Glutamatergic neuron (in vitro differentiated cells): Measurements from ENCODE around the gene NBAS. TPM values are rescaled to one million over a fixed set of nuclear protein-coding genes. Genes with fewer than 3 reads are reported as not detected.
"Not testable (repeated sequence)": the region's sequence is repeated elsewhere in the genome, so short reads cannot be mapped to it uniquely, and the experiment has no call there.

Experiments
- DNase-seq: peaks from one replicate; pipeline ENCODE4 v3.0.0; 2022
- H3K27ac Mint-ChIP-seq: one replicate; pipeline ENCODE4 v1.8.0; 2020; ENCODE audit warnings: mild to moderate bottlenecking, mixed read lengths, inconsistent platforms; ENCODE audit not compliant: unreplicated experiment
- H3K27me3 Mint-ChIP-seq: one replicate; pipeline ENCODE4 v1.8.0; 2020; ENCODE audit warnings: mild to moderate bottlenecking, moderate library complexity, mixed read lengths, inconsistent platforms; ENCODE audit not compliant: unreplicated experiment
- H3K36me3 Mint-ChIP-seq: one replicate; pipeline ENCODE4 v1.8.0; 2020; ENCODE audit warnings: mild to moderate bottlenecking, mixed read lengths, inconsistent platforms; ENCODE audit not compliant: unreplicated experiment
- H3K4me1 Mint-ChIP-seq: one replicate; pipeline ENCODE4 v1.8.0; 2020; ENCODE audit warnings: mild to moderate bottlenecking, low read depth, mixed read lengths, inconsistent platforms; ENCODE audit not compliant: unreplicated experiment
- H3K4me3 Mint-ChIP-seq: one replicate; pipeline ENCODE4 v1.8.0; 2020; ENCODE audit warnings: mild to moderate bottlenecking, mixed read lengths, inconsistent platforms; ENCODE audit not compliant: unreplicated experiment
- H3K9me3 Mint-ChIP-seq: one replicate; pipeline ENCODE4 v1.8.0; 2020; ENCODE audit warnings: mild to moderate bottlenecking, moderate library complexity, mixed read lengths, inconsistent platforms; ENCODE audit not compliant: unreplicated experiment
- total RNA-seq: library from RNA; stranded (reverse); fragmentation: NEBNext Ultra II Directional; extraction: Animal tissue kit (Norgen Biotek cat#: 25700); gene quantifications from one replicate; pipeline ENCODE4 v1.2.1, GENCODE V29; 2021; ENCODE audit not compliant: unreplicated experiment
- TF ChIP-seq, protein P1 (sequence below): fragments of 200-600 bp; sonication (generic); IDR thresholded peaks from one replicate; pipeline ENCODE4 v1.5.0; 2021; ENCODE audit not compliant: partially characterized antibody, unreplicated experiment

The NBAS gene
- total RNA-seq, 1 donor from 2014 or later: 46.1 TPM

DNA sequence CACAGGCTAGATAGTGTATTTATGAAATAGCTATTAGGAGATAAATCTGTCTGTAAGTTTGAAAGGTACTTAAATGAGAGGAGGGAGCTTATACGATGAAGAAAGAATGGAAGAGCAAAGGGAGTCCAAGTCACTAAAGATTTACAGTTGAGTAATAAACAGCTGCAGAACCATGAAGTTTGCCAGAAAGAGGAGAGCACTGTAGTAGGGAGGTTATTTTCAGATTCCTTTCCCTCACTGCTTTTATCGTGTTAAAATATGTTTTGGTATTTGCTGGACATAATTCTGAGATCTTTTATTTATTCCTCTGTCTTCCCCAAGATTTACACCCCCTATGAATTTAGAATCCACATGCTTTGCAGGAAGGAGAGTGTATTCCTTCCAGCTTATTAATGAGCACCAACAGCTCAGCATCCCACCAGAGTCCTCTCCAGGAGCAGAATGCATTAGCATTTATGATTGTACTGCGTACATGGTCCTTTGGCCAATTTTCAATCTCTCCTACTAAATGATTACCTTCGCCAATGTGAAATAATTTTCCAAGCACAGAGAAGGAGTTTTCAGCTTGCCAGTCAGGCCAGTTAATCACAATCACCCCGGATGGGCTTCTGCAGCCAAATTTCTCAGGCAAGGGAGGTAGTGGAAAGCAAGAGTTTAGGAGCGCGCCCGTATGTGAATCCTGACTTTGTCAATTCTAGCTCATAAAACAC, 297.0 kb downstream of the NBAS start:
- Mint-ChIP-seq H3K9me3 (no peaks in the 10 kb centered on the region), H3K27me3 (no peaks in the 10 kb centered on the region), H3K27ac (no peak overlapping the region), H3K4me3 (no peak overlapping the region), H3K36me3 (no peaks in the 10 kb centered on the region), H3K4me1 (peaks cover 3% of the 10 kb centered on the region)
- TF ChIP-seq, protein P1, sequence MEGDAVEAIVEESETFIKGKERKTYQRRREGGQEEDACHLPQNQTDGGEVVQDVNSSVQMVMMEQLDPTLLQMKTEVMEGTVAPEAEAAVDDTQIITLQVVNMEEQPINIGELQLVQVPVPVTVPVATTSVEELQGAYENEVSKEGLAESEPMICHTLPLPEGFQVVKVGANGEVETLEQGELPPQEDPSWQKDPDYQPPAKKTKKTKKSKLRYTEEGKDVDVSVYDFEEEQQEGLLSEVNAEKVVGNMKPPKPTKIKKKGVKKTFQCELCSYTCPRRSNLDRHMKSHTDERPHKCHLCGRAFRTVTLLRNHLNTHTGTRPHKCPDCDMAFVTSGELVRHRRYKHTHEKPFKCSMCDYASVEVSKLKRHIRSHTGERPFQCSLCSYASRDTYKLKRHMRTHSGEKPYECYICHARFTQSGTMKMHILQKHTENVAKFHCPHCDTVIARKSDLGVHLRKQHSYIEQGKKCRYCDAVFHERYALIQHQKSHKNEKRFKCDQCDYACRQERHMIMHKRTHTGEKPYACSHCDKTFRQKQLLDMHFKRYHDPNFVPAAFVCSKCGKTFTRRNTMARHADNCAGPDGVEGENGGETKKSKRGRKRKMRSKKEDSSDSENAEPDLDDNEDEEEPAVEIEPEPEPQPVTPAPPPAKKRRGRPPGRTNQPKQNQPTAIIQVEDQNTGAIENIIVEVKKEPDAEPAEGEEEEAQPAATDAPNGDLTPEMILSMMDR: no peak
- DNase-seq: no peak

DNA sequence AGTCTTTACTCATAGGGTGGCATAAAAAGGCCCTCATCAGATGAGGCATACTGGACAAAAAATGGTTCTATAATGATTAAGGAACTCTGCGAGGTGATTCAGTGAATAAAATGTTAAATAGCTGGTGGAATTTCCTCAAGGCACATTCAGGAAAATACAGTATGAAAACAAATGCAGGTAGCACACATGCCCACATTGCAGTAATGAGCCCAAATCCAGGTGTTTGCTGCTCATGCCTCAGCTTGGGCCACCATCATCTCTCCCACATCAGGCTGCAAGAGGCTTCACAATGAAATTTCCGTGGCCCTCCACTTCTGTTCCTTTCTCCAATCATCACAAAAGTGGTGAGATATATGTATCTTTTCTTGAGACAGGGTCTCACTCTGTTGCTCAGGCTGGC, 298.3 kb downstream of the NBAS start:
- H3K4me3 Mint-ChIP-seq: no peak overlapping the region
- no peaks in the 10 kb centered on the region for H3K4me1 Mint-ChIP-seq
- TF ChIP-seq, protein P1: no peak
- peaks cover 2% of the 10 kb centered on the region for H3K27me3 Mint-ChIP-seq
- H3K9me3 Mint-ChIP-seq: no peaks in the 10 kb centered on the region
- H3K27ac Mint-ChIP-seq: no peak overlapping the region
- no peak for DNase-seq
- H3K36me3 Mint-ChIP-seq: peaks cover 11% of the 10 kb centered on the region

DNA sequence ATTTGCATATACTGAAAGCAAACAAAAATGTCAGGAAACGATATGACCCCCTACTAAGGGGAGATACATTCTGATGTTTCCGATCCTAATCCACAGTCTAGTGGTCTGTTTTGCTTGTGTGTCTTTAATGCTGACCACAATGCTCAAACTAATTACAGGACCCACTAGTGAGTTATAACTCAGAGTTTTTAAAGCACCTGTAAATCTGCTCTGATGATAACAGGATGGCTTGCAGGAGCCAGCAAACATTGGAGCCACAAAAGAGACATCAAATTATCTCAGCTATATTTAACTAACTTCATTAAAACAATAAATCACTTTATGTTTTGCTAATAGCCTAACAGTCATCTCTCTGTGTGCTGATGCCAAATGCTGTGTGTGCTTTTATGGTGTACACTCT, 300.3 kb downstream of the NBAS start:
- DNase-seq: no peak
- no peak overlapping the region for H3K4me3 Mint-ChIP-seq
- no peak overlapping the region for H3K27ac Mint-ChIP-seq
- H3K27me3 Mint-ChIP-seq: peaks cover 2% of the 10 kb centered on the region
- peaks cover 11% of the 10 kb centered on the region for H3K36me3 Mint-ChIP-seq
- TF ChIP-seq, protein P1: no peak
- H3K9me3 Mint-ChIP-seq: no peaks in the 10 kb centered on the region
- no peaks in the 10 kb centered on the region for H3K4me1 Mint-ChIP-seq

DNA sequence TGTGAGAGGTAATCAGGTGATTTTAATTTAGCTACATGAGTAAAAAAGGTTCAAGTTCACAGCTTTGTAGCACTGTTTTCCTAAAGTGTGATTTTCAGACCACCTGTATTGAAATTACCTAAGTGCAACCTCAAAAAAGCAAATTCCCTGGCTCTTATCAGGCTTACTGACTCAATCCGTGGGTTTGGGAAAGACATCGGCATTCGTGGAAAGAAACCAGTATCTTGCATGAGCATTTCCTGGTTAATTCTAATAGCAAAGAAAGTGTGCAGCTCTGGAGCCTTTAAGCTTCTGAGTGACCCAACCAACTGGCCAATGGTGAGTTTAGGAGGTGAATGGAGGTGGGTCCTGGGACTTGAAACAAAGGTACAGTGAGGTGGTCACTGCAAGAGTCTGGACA, 300.9 kb downstream of the NBAS start:
- TF ChIP-seq, protein P1: no peak
- Mint-ChIP-seq H3K9me3 (no peaks in the 10 kb centered on the region), H3K27ac (no peak overlapping the region), H3K36me3 (peaks cover 11% of the 10 kb centered on the region), H3K27me3 (peaks cover 2% of the 10 kb centered on the region), H3K4me1 (no peaks in the 10 kb centered on the region), H3K4me3 (no peak overlapping the region)
- no peak for DNase-seq

DNA sequence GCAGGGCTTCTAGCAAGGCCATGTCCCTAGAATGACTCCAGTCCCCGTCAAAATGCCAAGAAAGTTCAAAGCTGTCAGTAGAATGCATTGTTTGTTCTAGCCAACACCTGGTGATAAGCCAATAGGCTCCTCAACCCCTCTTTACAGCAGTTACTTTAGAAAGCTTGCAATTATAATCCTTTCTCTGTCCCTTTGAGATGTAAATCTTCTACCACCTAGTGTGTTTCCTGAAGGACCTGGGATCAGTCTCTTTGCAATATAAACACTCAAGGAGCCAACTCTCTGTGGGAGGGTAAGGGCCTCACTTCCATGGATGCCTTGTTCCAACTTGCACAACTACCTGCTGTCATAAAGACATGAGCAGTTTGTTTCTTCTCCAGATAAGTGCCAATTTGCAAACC, 301.8 kb downstream of the NBAS start:
- Mint-ChIP-seq H3K4me1 (no peaks in the 10 kb centered on the region), H3K27me3 (peaks cover 2% of the 10 kb centered on the region), H3K36me3 (peaks cover 11% of the 10 kb centered on the region), H3K4me3 (no peak overlapping the region), H3K27ac (no peak overlapping the region), H3K9me3 (no peaks in the 10 kb centered on the region)
- no peak for DNase-seq
- TF ChIP-seq, protein P1: no peak

DNA sequence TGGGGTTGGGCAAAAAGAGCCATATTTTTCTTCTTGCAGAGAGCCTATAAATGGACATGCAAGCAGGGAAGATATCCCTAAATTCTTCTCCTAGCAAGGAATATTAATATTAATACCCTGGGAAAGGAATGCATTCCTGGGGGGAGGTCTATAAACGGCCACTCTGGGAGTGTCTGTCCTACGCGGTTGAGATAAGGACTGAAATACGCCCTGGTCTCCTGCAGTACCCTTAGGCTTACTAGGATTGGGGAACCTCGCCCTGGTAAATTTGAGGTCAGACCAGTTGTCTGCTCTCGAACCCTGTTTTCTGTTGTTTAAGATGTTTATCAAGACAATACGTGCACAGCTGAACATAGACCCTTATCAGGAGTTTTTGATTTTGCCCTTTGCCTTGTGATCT, 302.7 kb downstream of the NBAS start:
- DNase-seq, H3K9me3 Mint-ChIP-seq, H3K4me1 Mint-ChIP-seq, H3K27me3 Mint-ChIP-seq, H3K4me3 Mint-ChIP-seq, H3K27ac Mint-ChIP-seq: not testable (repeated sequence)
- H3K36me3 Mint-ChIP-seq: peaks cover 11% of the 10 kb centered on the region
